Astrocyte of the spinal cord (primary cell): ENCODE measurements around the gene WDR37.

Experiments
- DNase-seq: peaks from one replicate; pipeline ENCODE4 v3.0.0; 2011; ENCODE audit warnings: low read depth, low spot score
- H3K4me3 ChIP-seq: 2 replicates; pipeline ENCODE4 v1.5.1; 2011; ENCODE audit warnings: low read depth, mild to moderate bottlenecking, low read length, moderate library complexity
- in situ Hi-C: cut with HindIII; loops from 2 replicates; pipeline ENCODE4 v1.10.0; 2017; ENCODE audit warnings: low sequenced_read_pairs
- TF ChIP-seq, protein P1 (sequence below): IDR thresholded peaks from 2 replicates; pipeline ENCODE4 v1.5.1; 2012; ENCODE audit warnings: low read depth, mild to moderate bottlenecking, low read length, inconsistent platforms

WDR37 gene

DNA sequence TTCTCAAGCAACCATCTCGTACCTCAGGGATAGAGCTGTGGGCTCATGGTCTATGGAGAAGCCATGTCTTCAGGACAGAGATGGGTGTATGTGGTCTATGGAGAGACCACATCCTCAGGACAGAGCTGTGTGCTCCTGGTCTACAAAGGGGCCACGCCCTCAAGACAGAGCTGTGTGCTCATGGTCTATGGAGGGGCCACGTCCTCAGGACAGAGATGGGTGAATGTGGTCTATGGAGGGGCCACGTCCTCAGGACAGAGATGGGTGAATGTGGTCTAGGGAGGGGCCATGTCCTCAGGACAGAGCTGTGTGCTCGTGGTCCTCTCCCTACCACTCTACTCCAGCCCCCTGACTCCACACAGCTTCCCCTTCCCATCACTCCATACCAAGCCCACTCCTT, 117.8 kb downstream of the WDR37 start:
- in situ Hi-C loops = no loop called here
- H3K4me3 ChIP-seq = no peak overlapping the region
- TF ChIP-seq, protein P1, sequence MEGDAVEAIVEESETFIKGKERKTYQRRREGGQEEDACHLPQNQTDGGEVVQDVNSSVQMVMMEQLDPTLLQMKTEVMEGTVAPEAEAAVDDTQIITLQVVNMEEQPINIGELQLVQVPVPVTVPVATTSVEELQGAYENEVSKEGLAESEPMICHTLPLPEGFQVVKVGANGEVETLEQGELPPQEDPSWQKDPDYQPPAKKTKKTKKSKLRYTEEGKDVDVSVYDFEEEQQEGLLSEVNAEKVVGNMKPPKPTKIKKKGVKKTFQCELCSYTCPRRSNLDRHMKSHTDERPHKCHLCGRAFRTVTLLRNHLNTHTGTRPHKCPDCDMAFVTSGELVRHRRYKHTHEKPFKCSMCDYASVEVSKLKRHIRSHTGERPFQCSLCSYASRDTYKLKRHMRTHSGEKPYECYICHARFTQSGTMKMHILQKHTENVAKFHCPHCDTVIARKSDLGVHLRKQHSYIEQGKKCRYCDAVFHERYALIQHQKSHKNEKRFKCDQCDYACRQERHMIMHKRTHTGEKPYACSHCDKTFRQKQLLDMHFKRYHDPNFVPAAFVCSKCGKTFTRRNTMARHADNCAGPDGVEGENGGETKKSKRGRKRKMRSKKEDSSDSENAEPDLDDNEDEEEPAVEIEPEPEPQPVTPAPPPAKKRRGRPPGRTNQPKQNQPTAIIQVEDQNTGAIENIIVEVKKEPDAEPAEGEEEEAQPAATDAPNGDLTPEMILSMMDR = no peak
- no peak for DNase-seq

DNA sequence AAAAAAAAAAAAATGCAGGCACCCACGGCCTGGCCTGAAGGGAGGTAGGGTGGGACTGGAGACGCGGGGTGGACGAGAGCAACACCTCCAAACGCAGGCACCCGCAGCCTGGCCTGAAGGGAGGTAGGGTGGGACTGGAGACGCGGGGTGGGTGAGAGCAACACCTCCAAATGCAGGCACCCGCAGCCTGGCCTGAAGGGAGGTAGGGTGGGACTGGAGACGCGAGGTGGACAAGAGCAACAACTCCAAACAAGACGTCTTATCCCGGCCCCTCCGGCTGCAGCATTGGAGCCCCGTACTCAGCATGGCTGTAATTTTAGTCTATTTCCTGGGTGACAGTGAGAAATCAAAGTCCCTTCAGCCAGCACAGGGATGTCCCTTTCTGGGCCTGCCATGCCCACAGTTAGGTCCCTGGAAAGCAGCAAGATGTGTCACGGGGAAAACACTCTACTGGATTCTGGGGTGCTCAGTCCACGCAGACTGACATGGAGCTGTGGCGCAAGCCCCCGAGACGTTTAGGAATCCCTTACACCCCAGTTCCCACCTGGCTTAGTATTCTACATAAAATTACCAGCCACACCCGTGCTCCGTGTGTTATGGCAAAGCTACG, 119.9 kb downstream of the WDR37 start:
- TF ChIP-seq, protein P1 = no peak
- in situ Hi-C loops = no loop called here
- H3K4me3 ChIP-seq = no peak overlapping the region
- DNase-seq = no peak

DNA sequence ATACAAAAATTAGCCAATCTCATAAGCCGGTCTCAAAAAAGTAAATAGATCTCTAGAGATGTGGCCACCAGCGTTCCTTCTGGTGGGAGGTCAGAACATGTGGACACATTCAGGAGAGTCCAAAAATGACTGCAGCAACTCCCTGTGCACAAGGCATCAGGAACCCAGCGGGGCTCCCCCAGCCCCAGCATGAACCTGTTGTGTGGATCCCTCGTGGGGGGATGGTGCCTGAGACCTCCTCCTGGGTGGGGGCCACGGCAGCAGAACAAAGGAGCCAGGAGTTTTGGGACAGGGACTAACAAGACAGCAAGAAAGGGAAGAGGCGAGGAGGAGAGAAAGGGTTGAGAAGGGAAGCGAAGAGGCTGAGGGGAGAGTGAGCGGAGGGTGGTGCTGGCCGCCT, 121.8 kb downstream of the WDR37 start:
- TF ChIP-seq, protein P1 = no peak
- in situ Hi-C loops = no loop called here
- no peak for DNase-seq
- H3K4me3 ChIP-seq = no peak overlapping the region

DNA sequence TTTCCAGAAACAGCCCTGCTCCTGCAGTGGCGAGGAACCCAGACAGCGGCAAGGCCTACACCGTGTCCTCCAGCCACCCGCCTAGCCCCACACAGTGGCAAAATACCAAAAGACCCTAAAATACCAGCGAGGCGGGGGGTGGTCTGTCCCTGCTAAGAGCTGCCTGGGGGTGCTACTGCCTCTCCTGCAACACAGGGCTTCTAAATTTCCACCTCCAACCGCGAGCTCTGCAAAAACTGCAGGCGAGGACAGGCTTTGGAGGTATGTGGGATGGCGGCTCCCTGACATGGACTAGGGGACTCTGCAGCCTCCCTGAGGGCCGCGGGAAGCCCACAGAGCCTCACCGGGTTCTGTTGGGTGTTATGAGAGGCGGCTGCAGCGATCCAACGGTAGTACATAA, 122.3 kb downstream of the WDR37 start:
- no peak overlapping the region for H3K4me3 ChIP-seq
- DNase-seq = no peak
- TF ChIP-seq, protein P1 = no peak
- in situ Hi-C loops = no loop called here

DNA sequence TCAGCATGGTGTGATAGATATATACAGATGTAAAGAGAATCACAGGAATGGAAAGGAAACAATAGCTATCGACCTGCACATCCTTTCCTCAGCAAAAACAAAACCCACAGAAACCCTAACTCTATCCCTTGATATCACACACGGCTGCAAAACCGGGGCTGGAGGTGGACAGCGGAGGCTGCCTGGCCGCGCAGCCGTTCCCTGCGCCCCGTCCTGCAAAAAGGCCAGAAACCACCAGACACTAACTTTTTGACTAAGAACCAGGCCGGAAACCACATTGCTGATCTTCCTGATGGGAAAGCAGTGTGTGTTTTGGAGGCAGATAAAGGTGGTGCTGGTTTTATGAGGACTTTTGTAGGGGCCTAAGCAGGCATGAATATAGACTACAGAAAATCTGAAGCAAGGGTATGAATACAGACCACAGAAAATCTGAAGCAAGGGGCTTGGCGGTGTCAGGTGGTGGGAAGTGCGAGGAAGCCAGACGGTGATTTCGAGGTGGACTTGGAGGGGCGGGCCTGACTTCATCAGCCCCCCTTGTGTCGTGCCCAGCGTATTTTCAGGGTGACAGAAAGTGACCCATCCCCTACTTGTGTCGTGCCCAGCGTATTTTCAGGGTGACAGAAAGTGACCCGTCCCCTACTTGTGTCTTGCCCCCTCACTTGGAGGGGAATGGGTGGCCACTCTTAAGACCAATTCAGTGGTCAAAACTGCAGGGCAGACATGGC, 123.3 kb downstream of the WDR37 start:
- no peak overlapping the region for H3K4me3 ChIP-seq
- in situ Hi-C loops = no loop called here
- DNase-seq = no peak
- TF ChIP-seq, protein P1 = no peak

DNA sequence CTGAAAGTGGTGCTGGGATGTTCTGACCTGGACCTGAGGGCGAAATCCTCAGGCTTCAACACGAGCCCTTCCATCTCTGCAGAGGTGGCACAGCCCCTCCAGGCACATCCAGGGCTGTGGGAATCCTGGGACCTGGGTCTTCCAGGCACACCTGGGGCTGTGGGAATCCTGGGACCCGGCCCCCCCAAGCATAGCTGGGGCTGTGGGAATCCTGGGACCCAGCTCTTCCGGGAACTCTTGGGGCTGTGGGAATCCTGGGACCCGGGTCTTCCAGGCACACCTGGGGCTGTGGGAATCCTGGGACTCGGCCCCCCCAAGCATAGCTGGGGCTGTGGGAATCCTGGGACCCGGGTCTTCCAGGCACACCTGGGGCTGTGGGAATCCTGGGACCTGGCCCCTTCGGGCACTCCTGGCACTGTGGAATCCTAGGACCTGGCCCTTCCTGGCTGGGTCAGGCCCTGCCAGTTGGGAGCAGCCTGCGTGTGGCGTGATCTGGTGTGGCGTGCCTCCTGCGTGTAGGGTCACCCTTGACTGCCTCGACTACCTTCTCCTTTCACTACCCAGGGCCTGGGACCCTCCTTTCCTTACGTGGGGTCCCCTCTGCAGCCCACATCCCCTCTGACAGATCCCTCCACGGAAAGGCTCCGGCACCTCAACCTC, 124.0 kb downstream of the WDR37 start:
- in situ Hi-C loops = no loop called here
- DNase-seq = no peak
- H3K4me3 ChIP-seq = no peak overlapping the region
- TF ChIP-seq, protein P1 = no peak
